Gastroesophageal sphincter (tissue), 3 donors: ENCODE results near the gene SLC25A19.

ENCODE experiments used
- EP300 ChIP-seq: sonication (generic); formaldehyde crosslinking; IDR thresholded peaks from one replicate; pipeline ENCODE4 v1.6.1; 2017; ENCODE audit warnings: antibody characterized with exemption, mild to moderate bottlenecking
- POLR2A ChIP-seq, 2 donors: fragments of 450-650 bp; IDR thresholded peaks; one replicate each; pipeline ENCODE4 v1.6.1; 2017; ENCODE audit warnings: antibody characterized with exemption in 2 of 2, mild to moderate bottlenecking in 2 of 2, moderate library complexity in 1 of 2
- POLR2AphosphoS5 ChIP-seq: sonication (generic); formaldehyde crosslinking; IDR thresholded peaks from one replicate; pipeline ENCODE4 v1.6.1; 2017; ENCODE audit warnings: antibody characterized with exemption
- TF ChIP-seq, protein P1 (sequence below), 4 experiments: fragments of 200-600 bp in 2 of 4; fragments of 450-650 bp in 2 of 4; sonication (generic) in 1 of 4; IDR thresholded peaks; one replicate each; pipeline ENCODE4 v1.5.1; 2017 to 2019; ENCODE audit warnings: antibody characterized with exemption in 4 of 4, mild to moderate bottlenecking in 2 of 4, moderate library complexity in 2 of 4

DNA sequence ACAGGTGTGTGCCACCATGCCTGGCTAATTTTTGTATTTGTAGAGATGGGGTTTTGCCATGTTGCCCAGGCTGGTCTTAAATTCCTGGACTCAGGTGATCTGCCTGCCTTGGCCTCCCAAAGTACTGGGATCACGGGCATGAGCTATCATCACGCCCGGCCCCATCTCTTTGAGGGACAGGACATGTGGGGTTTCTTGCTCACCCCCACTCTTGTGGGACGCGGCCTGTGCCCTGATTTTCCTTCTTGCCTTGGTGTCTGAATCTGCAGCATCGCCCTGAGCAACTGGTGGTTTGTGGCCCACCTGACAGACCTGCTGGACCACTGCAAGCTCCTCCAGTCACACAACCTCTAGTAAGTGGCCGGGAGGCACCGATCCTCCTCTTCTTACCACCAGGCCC is 58.2 kb downstream of the SLC25A19 start:
- TF ChIP-seq, protein P1, sequence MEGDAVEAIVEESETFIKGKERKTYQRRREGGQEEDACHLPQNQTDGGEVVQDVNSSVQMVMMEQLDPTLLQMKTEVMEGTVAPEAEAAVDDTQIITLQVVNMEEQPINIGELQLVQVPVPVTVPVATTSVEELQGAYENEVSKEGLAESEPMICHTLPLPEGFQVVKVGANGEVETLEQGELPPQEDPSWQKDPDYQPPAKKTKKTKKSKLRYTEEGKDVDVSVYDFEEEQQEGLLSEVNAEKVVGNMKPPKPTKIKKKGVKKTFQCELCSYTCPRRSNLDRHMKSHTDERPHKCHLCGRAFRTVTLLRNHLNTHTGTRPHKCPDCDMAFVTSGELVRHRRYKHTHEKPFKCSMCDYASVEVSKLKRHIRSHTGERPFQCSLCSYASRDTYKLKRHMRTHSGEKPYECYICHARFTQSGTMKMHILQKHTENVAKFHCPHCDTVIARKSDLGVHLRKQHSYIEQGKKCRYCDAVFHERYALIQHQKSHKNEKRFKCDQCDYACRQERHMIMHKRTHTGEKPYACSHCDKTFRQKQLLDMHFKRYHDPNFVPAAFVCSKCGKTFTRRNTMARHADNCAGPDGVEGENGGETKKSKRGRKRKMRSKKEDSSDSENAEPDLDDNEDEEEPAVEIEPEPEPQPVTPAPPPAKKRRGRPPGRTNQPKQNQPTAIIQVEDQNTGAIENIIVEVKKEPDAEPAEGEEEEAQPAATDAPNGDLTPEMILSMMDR (IDR thresholded peaks at IDR 0.05) = no peak
- no peak for TF ChIP-seq POLR2AphosphoS5
- TF ChIP-seq POLR2A (IDR thresholded peaks at IDR 0.05) = no peak
- TF ChIP-seq EP300 = no peak
